GM18502 (cell line): ENCODE results near the gene TOR1AIP1.

Source experiments
- ATAC-seq: cut with Tn5 transposase; IDR thresholded peaks from one replicate; pipeline ENCODE4 v1.9.1; 2021; ENCODE audit warnings: mild to moderate bottlenecking; ENCODE audit not compliant: unreplicated experiment, poor library complexity

The TOR1AIP1 gene

DNA sequence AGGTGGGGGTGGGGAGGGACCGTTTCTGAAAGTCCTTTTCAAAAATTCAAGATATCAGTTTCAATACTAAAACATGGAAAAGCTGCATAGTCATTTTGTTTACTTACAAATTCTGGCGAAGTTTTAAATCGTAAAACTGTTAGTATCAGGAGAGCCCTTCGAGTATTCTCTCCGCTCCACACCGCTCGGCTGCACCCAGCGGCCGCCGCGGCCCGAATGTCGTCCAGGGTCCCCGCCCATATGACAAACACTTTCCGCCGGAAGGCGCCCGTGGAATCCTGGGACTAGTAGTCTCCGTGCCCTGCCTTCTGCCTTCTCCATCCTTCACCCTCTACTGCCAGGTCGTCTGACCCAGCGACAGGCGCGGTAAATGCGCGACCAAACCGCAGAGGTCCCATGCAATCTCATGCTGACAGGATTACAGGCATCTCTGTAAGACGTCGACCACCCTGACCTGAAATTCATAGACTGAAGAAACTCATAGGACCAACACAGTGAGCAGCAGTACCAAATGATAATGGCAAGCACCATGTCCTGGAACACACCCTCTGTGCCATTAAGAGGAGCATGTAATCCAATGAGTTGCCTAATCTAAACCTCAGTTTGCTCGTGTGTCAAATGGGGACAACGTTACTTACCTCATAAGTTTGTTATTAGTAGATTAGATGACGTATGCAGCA is 4.4 kb upstream of the TOR1AIP1 start, which contains the start of gene TOR1AIP2:
TOR1AIP2 (minus strand) TSS at position 218 of the 680 bp plus-strand sequence. CDS start 25,138 bp downstream, outside the sequence.
- peak; percentile 58 for ATAC-seq

DNA sequence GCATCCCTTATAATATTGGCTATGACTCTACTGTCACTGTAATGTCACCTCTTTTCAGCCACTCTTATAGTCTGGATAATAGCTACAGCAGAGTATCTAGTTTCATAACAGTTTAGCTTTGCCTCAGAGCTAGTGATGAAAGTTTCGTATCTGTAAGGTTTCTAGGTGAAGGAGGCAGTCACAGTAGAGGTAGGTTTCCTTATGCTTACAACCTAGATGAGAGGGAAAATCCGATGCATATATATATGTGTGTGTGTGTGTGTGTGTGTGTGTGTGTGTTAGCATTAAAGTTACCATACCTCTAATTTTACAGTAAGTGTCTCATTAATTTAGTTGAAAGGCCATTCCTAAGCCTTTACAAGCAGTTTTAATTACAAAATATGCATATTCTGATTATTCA is 2.3 kb upstream of the TOR1AIP1 start:
- no peak for ATAC-seq

DNA sequence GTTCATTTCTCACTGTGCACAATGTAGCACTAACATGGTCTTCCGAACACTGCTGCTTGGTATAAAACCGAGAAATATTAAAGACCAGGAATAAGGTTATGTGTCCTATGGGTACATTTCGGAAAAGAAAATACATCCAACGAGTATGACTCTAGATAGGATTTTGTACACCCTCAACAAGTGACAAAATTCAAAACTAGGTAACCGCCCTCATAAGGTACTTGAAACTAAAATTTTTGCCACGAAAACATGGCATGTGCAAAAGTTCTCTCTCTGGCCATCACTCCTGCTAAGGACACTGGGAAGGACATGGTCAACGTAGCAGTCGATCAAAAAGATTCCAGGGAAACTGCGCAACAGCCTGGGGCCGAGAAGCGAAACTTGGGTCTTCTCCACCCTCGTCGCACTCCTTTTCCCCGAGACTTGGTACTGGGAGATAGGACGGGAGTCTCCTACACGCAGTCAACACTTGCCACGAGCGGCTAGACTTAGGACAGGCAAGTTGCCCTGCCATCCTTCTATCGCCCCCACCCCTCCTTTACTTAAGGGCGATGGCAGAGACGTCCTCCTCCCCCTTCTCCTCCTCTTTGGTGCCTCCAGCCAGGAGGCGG is 338 bp upstream of the TOR1AIP1 start:
- no peak for ATAC-seq

DNA sequence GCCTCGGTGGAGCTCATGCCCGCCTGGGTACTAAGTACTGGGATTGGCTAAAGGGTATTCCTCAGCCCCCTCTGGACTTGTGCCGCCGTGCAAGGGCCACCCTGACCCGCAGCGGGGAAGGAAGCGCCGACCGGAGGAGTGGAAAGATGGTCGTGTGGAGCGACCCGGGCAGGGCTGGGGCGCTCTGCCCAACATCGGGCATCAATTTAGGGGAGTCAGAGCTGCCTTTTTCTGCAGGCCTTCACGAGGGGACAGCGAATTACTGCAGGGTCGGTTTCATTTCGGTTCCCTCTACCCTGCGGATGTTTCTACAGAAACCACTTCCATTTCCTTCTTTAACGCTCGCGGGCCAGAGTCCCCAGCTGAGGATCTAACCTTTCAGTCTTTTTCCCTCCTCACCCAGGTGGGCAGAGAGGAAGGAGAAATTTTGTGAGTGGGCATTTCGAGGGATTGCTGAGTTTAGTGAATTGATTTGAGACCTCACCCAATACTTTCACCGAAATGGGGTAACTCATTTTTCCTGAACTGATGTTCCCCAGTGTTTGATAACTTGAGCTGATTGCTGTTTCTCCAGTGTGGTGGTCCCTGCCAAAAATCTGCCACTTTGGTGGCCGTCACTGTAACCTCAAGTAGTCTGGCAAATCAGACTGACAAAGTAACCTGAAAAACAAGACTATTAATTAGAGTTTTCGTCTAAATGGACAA is 1.1 kb downstream of the TOR1AIP1 start:
- ATAC-seq: no peak

DNA sequence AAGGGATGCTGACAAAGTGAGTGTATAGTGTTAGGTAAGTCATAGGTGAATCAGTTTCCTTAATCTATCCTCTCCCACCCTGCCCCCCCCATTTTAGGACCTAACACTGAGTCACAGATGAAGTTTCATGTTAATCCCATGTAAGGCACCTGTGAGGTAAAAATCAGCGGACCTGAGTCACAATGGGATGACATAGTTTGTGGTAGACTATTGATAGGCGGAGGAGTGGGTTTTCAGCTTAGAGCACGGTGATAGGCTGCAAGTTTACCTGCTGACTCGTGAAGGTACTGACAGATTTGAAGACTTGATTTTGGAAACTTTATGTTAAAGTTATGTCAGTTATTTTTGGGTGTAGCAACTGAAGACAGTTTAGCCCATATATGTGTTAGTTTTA is 1.7 kb downstream of the TOR1AIP1 start:
- peak; percentile 28 for ATAC-seq

DNA sequence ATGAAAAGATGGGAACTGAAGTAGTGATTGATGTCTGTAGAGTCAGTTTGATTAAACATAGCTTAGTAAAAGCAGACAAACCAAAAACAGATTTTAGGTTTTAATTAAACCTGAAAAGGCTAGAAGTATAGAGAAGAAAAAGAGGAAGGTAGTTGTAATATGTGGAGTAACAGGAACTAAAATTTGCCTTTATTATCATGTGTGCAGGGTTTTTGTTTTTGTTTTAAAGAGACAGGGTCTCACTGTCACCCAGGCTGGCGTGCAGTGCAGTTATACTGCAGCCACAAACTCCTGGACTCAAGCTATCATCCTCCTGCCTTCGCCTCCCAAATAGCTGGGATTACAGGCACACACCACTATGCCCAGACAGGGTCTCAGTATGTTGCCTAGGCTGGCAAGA is 6.0 kb downstream of the TOR1AIP1 start:
- no peak for ATAC-seq

DNA sequence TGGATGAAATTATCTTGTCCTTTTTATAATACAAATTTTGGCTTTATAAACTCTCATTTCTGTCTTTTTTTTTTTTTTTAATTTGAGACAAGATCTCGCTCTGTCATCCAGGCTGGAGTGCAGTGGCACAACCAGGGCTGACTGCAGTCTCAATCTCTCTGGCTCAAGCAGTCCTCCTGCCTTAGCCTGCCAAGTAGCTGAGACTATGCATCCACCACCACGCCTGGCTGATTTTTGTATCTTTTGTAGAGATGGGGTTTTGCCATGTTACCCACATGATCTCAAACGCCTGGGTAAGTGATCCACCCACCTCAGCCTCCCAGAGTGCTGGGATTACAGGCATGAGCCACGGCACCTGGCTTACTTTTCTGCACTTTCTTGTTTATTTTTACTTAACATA is 7.5 kb downstream of the TOR1AIP1 start:
- ATAC-seq: no peak

DNA sequence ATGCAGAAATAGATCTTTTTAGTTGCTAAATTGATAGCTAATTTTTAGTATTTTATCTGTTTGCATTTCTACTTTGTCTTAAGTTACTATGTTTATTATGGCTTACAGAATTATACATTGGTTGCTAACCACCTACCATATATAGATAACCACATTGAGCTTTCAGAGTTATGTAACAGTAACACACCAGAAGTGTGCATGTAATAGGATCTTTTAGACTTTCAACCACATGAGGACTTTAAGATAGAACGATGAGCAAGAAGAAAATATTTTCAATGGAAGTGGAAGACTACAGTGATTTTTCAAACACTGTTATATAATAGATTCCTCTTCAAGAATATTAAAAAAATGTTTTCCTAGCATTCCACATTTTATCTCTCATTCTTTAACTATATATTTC is 28.8 kb downstream of the TOR1AIP1 start:
- no peak for ATAC-seq

DNA sequence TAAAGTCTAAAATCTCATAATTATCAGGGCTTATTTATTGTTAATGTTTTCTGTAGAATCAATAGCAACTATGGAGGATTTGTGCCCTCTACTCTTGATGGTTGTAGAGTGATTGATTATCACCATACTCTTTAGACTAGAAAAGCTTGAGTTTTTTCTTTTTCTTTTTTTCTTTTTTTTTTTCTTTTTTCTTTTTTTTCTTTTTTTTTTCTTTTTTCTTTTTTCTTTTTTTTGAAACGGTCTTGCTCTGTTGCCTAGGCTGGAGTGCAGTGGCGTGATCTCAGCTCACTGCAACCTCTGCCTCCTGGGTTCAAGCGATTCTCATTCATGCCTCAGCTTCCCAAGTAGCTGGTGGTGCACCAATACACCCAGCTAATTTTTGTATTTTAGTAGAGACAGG is 29.7 kb downstream of the TOR1AIP1 start:
- ATAC-seq: no peak

DNA sequence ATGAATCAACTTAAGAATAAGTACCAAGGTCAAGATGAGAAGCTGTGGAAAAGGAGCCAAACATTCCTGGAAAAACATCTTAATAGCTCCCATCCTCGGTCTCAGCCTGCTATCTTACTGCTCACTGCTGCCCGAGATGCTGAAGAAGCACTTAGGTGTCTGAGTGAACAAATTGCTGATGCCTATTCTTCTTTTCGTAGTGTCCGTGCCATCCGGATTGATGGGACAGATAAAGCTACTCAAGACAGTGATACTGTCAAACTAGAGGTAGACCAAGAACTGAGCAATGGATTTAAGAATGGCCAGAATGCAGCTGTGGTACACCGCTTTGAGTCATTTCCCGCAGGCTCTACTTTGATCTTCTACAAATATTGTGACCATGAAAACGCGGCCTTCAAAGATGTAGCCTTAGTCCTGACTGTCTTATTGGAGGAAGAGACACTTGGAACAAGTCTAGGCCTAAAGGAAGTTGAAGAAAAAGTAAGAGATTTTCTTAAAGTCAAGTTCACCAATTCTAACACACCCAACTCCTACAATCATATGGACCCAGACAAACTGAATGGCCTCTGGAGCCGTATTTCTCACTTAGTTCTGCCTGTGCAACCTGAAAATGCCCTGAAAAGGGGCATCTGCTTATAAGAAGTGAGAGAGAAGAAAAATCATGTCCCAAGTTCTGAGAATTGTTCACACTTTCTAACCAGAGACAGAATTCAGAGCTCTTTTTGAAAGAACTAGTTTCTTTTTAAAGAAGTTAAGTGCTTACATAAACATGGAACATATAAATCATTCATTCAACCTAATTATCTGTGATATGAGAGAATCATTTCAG is 35.7 kb downstream of the TOR1AIP1 start:
- ATAC-seq: no peak

DNA sequence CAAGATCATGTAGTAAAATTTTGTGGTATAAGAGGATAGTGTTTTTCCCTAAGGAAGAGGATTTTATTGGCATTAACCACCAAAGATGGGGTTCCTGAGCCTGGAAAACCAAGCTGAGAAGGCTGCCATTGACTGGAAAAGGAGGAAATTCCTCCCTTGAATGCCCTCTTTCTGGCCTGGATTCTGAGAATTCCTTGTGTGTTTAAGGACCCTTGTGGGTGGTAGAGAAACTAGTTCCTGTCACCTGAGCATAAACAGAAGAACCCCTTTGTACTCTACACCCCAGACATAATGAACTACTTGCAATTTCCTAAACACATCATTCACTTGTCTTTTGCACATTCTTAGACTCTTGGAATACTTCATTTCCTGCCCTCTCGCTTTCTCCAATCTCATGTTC is 39.4 kb downstream of the TOR1AIP1 start:
- ATAC-seq: no peak

DNA sequence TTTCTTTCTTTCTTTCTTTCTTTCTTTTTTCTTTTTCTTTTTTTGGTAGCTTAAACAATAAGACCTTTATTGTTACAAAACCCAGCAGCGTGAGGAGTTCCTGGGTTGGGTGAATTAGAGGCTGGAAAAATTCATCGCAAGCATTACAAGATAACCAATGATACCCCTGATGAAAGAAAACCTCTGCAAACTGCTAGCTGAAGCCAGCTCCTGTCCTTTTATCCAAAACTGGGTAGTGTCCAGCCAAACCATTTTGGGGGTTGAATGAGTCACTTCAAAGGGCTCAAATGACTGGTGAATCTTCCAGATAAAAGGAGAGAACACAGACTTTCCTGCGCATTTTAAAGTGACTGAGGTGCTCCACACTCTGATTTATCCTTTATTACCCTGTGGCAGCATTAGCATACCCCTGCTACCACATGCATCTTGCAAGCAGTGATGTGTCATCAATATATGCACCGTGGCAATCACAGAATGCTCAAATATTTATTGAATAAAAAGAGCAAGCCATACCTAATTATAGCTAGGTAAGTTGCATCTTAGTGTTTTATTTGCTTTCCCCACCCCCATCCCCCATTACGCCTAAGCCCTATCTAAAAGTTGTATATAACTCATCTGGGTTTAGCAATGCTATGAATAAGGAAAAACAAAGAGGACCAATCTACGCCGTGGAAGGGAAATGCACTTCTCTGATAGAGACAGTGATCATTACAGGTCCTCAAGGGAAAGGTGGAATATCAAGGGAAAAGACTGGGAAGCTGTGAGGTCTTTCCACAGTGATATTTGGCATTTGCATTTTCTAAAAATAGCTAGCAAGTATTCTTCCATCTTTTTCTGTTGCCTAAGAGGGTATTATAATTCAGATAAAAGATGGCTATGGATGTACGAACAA is 40.1 kb downstream of the TOR1AIP1 start:
- no peak for ATAC-seq

DNA sequence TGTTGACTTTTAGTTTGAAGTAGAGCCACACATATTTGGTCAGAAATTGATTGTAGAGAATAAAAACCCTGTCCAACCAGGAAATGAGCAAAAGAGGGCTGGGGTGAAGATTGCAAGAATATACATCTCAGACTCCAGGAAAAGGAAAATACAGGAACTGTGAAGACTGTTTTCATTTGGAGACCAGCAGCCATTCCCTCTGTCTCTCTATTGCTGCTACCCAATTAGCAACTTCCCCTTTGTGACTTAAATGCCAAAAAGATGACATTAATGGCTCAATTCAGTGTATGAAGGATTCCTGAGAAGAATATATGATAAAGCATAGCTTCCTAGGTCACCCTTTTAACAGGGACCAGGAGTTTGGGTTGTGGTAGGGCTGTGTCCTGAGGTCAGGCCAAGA is 40.9 kb downstream of the TOR1AIP1 start:
- no peak for ATAC-seq

DNA sequence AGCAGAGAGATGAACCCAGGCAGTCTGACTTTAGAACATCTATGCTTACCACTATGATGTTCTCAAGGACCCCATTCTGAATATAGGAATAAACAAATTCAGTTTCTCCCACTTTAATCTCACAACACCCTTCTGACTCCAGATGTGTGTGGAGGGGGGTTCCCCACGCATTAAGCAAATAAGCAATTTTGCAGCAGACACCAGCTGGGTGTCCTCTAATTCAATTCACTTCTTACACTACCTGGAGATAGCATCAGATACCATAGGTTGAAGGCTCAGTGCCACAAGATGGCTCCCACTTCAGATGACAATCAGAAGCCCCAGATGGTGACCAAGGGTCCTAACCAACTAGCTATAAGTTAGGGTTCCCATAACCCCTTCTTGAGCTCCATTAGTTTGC is 42.2 kb downstream of the TOR1AIP1 start:
- peak; percentile 59 for ATAC-seq

DNA sequence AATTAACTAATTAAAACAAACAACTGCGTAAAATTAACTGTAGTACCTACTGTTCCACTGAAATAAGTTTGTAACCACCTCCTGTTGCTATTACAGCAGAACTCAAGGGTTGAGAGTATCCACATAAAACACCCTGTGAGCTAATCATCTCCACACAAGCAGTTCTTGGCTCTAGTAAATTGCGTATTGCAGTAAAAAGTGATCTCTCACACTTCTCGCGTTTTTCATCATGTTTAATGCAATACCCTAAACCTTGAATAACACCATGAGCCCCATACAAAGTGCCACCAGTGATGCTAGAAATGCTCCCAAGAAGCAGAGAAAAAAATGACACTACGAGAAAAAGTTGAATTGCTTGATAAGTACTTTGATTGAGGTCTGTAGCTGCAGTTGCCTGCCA is 43.2 kb downstream of the TOR1AIP1 start:
- ATAC-seq: no peak

DNA sequence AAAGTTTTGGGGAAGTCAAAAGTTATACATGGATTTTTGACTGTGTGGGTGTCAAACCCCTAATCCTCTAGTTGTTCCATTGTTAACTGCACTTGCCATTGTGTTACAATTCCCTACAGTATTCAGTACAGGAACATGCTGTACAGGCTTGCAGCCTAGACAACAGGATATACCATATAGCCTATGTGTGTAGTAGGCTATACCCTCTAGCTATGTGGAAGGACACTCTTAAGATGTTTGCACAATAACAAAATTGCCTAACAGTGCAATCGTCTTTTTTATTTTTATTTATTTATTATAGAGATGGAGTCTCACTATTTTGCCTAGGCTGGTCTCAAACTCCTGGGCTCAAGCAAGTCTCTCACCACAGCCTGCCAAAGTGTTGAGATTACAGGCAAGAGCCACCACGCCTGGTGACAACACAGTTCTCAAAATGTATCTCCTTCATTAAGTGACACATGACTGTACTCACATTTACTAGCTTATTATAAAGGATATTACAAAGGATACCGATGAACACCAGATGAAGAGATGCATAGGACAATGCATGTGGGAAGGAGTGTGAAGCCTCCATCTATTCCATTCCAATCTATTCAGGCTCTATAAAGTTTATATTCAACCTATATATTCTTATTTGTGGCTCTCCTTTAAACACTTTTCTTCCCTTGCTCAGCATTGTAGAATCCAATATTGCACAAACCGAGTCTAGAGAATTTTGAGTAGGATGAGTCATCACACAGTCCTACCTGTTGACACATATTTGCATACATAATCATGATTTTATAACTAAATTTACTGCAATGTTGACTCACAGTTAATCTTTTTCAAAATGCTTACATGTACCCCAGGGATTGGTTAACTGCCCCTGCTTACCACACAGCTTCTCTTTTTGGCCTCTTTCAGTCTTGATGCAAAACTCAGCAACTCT is 44.1 kb downstream of the TOR1AIP1 start:
- no peak for ATAC-seq

DNA sequence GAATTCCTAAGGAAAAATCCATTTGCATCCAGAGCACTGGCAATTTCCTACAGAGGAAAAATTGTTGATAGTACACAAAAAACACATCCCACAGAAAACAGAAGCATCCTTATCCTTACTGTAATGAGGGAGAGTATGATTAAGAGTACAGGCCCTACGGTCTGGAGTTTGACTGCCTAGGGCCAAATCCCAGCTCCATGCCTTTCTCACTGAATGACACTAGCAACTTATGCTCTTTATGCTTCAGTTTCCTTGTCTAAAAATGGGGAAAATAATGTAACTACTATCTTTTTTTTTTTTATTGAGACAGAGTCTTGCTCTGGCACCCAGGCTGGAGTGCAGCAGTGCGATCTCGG is 44.7 kb downstream of the TOR1AIP1 start:
- no peak for ATAC-seq

DNA sequence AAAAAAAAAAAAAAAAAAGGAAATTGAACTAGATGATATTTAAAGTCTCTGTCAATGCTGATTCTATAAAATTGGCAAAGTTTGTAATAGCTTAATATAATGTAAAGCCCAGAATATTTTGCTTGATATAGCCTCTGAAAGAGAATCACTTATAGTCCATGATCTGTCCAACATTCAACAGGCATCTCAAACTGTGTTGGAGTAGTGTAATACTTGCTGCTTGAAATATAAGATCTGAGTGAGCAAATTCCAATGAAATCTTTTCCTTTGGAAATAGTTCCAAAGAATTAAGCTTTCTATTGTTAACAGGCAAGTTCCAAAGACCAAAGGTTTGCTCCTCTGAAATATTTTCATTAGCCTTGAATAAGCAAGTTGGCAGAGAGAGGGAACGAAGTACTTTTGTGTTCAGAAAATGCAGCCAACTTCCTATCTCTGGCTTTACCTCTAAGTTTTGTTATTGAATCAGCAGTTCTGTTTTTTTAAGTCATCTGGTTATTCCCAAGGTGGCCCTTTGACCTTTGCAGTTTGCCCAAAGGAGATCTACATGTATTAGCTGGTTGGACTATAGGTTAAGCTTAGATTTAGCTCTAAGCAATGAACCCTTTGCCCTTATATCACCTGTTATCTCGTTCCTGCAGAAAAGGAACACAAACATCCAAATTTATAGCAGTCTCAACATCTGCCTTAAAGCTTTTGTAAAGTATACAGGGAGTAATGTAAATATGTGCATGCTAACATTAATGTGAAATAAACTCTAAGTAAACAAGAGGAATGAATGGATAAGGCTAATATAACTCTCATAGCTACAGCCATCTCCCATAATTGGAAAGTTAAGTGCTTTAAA is 48.1 kb downstream of the TOR1AIP1 start:
- no peak for ATAC-seq
